DMS153 treated with DMSO at 0.1 percent for 48 hours (cell line): ENCODE measurements around the gene LMO2.

ENCODE experiments used
- DNase-seq: peaks from one replicate; lab custom pipeline; 2025; ENCODE audit not compliant: unreplicated experiment; lab: John Stamatoyannopoulos, UW

The LMO2 gene

GRCh38 chr11:33889821-33890378 lies 2.0 kb downstream of the LMO2 start:
- DNase-seq: no peak

- DNase-seq: no peak
Observed at GRCh38 chr11:33889296-33889695, 2.6 kb downstream of the LMO2 start.

GRCh38 chr11:33887886-33888285 lies 4.0 kb downstream of the LMO2 start:
- DNase-seq: no peak

GRCh38 chr11:33885338-33886005 lies 6.4 kb downstream of the LMO2 start:
- DNase-seq: no peak

- no peak for DNase-seq
Observed at GRCh38 chr11:33884601-33885000, 7.3 kb downstream of the LMO2 start.

- no peak for DNase-seq
Observed at GRCh38 chr11:33884035-33884434, 7.8 kb downstream of the LMO2 start.

GRCh38 chr11:33881651-33882503 lies 10.0 kb downstream of the LMO2 start:
- no peak for DNase-seq

GRCh38 chr11:33880979-33881378 lies 10.9 kb downstream of the LMO2 start:
- DNase-seq: no peak

- DNase-seq: no peak
Observed at GRCh38 chr11:33879375-33879774, 12.5 kb downstream of the LMO2 start.

GRCh38 chr11:33877038-33877437 lies 14.8 kb downstream of the LMO2 start:
- no peak for DNase-seq

- no peak for DNase-seq
Observed at GRCh38 chr11:33875621-33876294, 16.1 kb downstream of the LMO2 start.

GRCh38 chr11:33874910-33875490 lies 16.9 kb downstream of the LMO2 start:
- DNase-seq: no peak

GRCh38 chr11:33874433-33874832 lies 17.4 kb downstream of the LMO2 start:
- no peak for DNase-seq

GRCh38 chr11:33869481-33870422 lies 22.1 kb downstream of the LMO2 start:
- no peak for DNase-seq

- DNase-seq: no peak
Observed at GRCh38 chr11:33868647-33869461, 23.0 kb downstream of the LMO2 start.

- no peak for DNase-seq
Observed at GRCh38 chr11:33867996-33868646, 23.8 kb downstream of the LMO2 start.

GRCh38 chr11:33867561-33867960 lies 24.3 kb downstream of the LMO2 start:
- no peak for DNase-seq

- no peak for DNase-seq
Observed at GRCh38 chr11:33866936-33867335, 24.9 kb downstream of the LMO2 start.

- no peak for DNase-seq
Observed at GRCh38 chr11:33864479-33864878, 27.4 kb downstream of the LMO2 start.
